ENCODE results near the gene BLCAP. TPM values are rescaled to one million over a fixed set of nuclear protein-coding genes. Genes with fewer than 3 reads are reported as not detected.

Gene BLCAP
- total and polyA plus RNA-seq, 3 experiments from 2014 or later: 37.5 to 74.7 (median 40.9) TPM

DNA sequence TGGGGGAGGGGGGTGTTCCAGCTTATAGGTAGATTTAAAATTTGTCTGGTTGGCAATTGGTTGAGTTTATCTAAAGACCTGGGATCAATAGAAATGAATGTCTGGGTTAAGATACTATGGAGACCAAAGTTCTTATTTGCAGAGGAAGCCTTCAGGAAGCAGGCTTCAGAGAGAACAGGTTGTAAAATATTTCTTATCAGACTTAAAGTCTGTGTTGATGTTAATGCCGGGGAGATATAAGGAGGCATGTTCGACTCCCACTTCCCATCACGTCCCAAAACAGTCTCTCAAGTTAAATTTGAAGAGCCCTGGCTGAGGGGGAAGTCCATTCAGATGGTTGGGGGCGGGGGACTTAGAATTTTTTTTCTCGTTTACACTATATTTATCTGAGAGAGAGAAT lies 12.3 kb upstream of the BLCAP start:
- Histone ChIP-seq H3K4me3 (ENCODE audit: low read length) (no peak overlapping the region), H3K36me3 (ENCODE audit: insufficient read depth, low read length) (no peaks in the 10 kb centered on the region), H3K27me3 (ENCODE audit: insufficient read depth, low read length, poor library complexity, severe bottlenecking) (no peaks in the 10 kb centered on the region), H3K27ac (ENCODE audit: low read depth, low read length) (no peak overlapping the region), H3K4me1 (ENCODE audit: insufficient read depth, low read length) (no peaks in the 10 kb centered on the region), H3K9me3 (ENCODE audit: low read length) (no peaks in the 10 kb centered on the region)
- Mint-ChIP-seq H3K4me1 (no peaks in the 10 kb centered on the region), H3K9me3 (no peaks in the 10 kb centered on the region), H3K27ac (peak overlapping the region in 1 of 8 donors; percentile 29), H3K27me3 (peaks cover 15 to 20% of the 10 kb centered on the region in 2 donors), H3K36me3 (no peaks in the 10 kb centered on the region), H3K4me3 (no peak overlapping the region)
- POLR2A ChIA-PET: no interaction called here
- no peak for DNase-seq
- CTCF ChIA-PET: no interaction called here

DNA sequence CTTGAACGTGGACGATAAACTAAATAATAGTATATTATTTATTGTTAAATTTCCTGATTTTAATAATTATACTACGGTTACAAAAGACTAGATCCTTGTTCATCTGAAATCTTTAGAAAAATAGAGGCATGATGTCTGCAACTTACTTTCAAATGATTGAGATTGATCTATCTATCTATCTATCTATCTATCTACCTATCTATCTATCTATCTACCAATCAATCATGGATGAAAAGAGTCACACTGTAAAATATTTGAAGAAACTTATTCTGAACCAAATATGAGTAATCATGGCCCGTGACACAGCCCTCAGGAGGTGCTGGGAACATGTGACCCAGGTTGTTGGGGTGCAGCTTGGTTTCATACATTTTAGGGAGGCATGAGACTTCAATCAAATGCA lies 11.7 kb upstream of the BLCAP start:
- Mint-ChIP-seq H3K4me1 (peaks cover 0 to 3% (median 0%) of the 10 kb centered on the region in 3 donors), H3K4me3 (no peak overlapping the region), H3K36me3 (no peaks in the 10 kb centered on the region), H3K9me3 (no peaks in the 10 kb centered on the region), H3K27ac (no peak overlapping the region), H3K27me3 (peaks cover 15 to 20% of the 10 kb centered on the region in 2 donors)
- DNase-seq: no peak
- Histone ChIP-seq H3K27me3 (ENCODE audit: insufficient read depth, low read length, poor library complexity, severe bottlenecking) (no peaks in the 10 kb centered on the region), H3K4me1 (ENCODE audit: insufficient read depth, low read length) (no peaks in the 10 kb centered on the region), H3K36me3 (ENCODE audit: insufficient read depth, low read length) (no peaks in the 10 kb centered on the region), H3K27ac (ENCODE audit: low read depth, low read length) (no peak overlapping the region), H3K4me3 (ENCODE audit: low read length) (no peak overlapping the region), H3K9me3 (ENCODE audit: low read length) (no peaks in the 10 kb centered on the region)
- POLR2A ChIA-PET: no interaction called here
- CTCF ChIA-PET: interaction anchor here (0.7 kb wide), 1 partner anchor 344 kb away, joined by 3 read pairs; no protein-coding TSS in a partner anchor

DNA sequence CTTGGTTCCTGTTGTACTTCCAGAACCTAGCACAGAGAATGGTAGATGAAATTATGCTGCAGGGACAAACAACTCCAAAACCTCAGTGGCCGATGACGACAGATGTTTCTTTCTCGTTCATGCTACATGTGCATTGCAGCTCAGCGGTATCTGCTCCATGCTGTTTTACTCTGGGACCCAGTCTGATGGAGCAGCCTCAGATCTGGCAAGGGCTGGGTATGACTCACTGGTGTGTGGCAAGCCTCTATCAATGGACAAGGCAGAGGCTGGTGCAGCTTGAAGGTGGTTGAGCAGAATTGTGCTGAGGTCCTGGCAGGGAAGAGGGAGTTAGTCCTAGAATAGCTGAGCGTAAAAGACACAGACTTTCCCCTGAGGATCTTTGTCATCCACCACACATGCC lies 10.3 kb upstream of the BLCAP start:
- Mint-ChIP-seq H3K36me3 (no peaks in the 10 kb centered on the region), H3K27me3 (peaks cover 11 to 17% of the 10 kb centered on the region in 2 donors), H3K27ac (no peak overlapping the region), H3K9me3 (no peaks in the 10 kb centered on the region), H3K4me1 (peaks cover 0 to 3% (median 0%) of the 10 kb centered on the region in 3 donors), H3K4me3 (no peak overlapping the region)
- no peaks in the 10 kb centered on the region for H3K36me3 ChIP-seq (ENCODE audit: insufficient read depth, low read length)
- DNase-seq: no peak
- no peaks in the 10 kb centered on the region for H3K27me3 ChIP-seq (ENCODE audit: insufficient read depth, low read length, poor library complexity, severe bottlenecking)
- H3K9me3 ChIP-seq (ENCODE audit: low read length): no peaks in the 10 kb centered on the region
- H3K27ac ChIP-seq (ENCODE audit: low read depth, low read length): no peak overlapping the region
- no peaks in the 10 kb centered on the region for H3K4me1 ChIP-seq (ENCODE audit: insufficient read depth, low read length)
- ChIA-PET POLR2A (no interaction called here), CTCF (interaction anchor here (0.8 to 1.5 kb wide), 2 partner anchors 343 to 345 kb away, joined by 3 to 7 read pairs; no protein-coding TSS in a partner anchor)
- no peak overlapping the region for H3K4me3 ChIP-seq (ENCODE audit: low read length)

DNA sequence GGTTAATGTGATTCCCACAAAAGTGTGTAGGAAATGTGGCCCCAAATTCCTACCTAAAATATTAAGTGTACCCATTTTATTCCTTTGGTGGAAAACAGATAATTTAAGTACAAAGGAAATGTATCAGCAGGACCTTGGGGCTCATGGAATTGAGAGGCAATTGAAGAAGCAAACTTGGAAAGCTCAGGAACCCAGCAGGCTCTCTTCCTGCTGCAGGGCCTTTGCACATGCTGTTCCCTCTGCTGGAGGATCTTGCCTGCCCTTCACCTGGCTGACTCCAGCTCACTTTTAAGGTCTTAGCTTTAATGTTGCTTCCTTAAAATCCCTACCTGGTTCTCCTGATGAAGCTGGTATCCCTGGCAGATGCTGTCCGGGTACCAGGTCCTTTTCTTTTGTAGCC lies 9.8 kb upstream of the BLCAP start:
- H3K4me3 Mint-ChIP-seq: no peak overlapping the region
- no peak overlapping the region for H3K27ac Mint-ChIP-seq
- POLR2A ChIA-PET: no interaction called here

DNA sequence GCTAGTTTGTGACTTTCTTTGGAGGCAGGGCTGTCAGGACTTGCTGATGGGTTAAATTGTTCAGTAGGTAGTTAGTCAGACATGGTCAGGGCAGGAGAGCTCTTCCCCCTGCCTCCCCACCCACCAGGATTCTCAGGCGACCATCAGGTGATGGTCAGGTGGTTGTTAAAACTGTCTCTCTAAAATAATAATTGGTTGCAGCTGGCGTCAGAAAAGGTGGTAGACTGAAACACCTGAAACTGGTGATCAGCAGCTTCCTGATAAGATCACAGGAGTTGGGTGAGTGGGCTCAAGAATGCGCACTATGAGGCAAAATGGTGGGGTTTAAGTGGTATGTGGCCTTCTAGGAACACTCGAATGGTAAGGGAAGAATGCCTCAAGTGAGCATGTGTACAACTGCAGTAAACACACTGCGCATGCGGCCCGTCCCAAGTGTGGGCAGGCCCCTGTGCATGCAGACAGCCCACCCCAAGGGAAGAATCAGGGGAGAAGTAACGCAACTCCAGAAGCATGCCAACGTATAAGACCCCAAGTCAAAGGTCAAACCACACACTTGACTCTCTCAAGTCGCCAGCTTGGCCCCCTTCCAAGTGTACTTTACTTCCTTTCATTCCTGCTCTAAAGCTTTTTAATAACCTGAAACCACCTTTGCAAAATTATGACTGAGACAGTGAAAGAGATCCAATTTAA lies 7.9 kb upstream of the BLCAP start:
- H3K36me3 Mint-ChIP-seq: no peaks in the 10 kb centered on the region
- ChIA-PET POLR2A (no interaction called here), CTCF (interaction anchor here (0.9 to 4.9 kb wide), 4 partner anchors 266 to 345 kb away, joined by 3 to 28 read pairs (median 12); no protein-coding TSS in a partner anchor)
- Histone ChIP-seq H3K27me3 (ENCODE audit: insufficient read depth, low read length, poor library complexity, severe bottlenecking) (no peaks in the 10 kb centered on the region), H3K36me3 (ENCODE audit: insufficient read depth, low read length) (no peaks in the 10 kb centered on the region), H3K27ac (ENCODE audit: low read depth, low read length) (no peak overlapping the region), H3K9me3 (ENCODE audit: low read length) (no peaks in the 10 kb centered on the region), H3K4me1 (ENCODE audit: insufficient read depth, low read length) (no peaks in the 10 kb centered on the region), H3K4me3 (ENCODE audit: low read length) (no peak overlapping the region)
- peak overlapping the region in 1 of 8 donors; percentile 70 for H3K27ac Mint-ChIP-seq
- H3K27me3 Mint-ChIP-seq: peaks cover 13 to 14% of the 10 kb centered on the region in 2 donors
- peaks cover 0 to 3% (median 0%) of the 10 kb centered on the region in 3 donors for H3K4me1 Mint-ChIP-seq
- DNase-seq: no peak
- no peaks in the 10 kb centered on the region for H3K9me3 Mint-ChIP-seq
- H3K4me3 Mint-ChIP-seq: no peak overlapping the region

More for the DNA sequence above, 9.8 kb upstream of the BLCAP start:
- CTCF ChIA-PET: interaction anchor here (0.8 to 1.5 kb wide), 2 partner anchors 342 to 344 kb away, joined by 3 to 7 read pairs; no protein-coding TSS in a partner anchor
- Histone ChIP-seq H3K9me3 (ENCODE audit: low read length) (no peaks in the 10 kb centered on the region), H3K36me3 (ENCODE audit: insufficient read depth, low read length) (no peaks in the 10 kb centered on the region), H3K27ac (ENCODE audit: low read depth, low read length) (no peak overlapping the region), H3K4me1 (ENCODE audit: insufficient read depth, low read length) (no peaks in the 10 kb centered on the region), H3K4me3 (ENCODE audit: low read length) (no peak overlapping the region), H3K27me3 (ENCODE audit: insufficient read depth, low read length, poor library complexity, severe bottlenecking) (no peaks in the 10 kb centered on the region)
- Mint-ChIP-seq H3K36me3 (no peaks in the 10 kb centered on the region), H3K4me1 (peaks cover 0 to 3% (median 0%) of the 10 kb centered on the region in 3 donors), H3K9me3 (no peaks in the 10 kb centered on the region), H3K27me3 (peaks cover 11 to 17% of the 10 kb centered on the region in 2 donors)
- DNase-seq: no peak

DNA sequence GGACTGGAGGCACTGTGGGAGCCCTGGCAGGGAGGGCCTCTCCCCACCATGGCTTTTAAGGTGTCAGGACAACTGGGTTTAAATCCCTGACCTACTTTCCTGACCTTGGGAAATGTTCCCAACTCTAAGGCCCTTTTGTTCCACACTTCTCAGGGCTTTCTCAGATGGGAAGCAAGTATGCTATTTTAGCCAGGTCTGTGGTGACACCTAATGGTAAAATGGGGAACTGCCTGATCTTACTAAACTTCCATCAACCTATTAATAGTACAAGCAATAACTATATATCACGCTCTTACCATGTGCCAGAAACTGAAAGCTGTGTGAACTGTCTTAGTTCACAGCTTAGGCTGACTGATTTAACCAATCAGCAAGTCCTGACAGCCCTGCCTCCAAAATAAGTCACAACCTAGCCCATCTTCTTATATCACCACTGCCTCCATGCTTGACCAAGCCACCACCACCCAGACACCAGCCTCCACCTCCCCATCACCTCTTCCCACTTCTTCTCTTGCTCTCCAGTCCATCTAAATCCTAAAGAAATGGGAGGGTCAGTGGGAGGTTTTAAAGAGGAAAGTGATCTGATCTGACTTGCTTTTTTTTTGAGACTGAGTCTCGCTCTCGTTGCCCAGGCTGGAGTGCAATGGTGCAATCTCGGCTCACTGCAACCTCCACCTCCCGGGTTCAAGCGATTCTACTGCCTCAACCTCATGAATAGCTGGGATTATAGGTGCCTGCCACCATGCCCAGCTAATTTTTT lies 6.9 kb upstream of the BLCAP start:
- no peaks in the 10 kb centered on the region for H3K9me3 Mint-ChIP-seq
- ChIA-PET CTCF (interaction anchor here (0.6 to 4.9 kb wide), 13 partner anchors 32 to 356 kb away, joined by 3 to 34 read pairs (median 4); partner anchors contain the start of genes MROH8 and RPN2), POLR2A (interaction anchor here (0.5 kb wide), 1 partner anchor 333 kb away, joined by 4 read pairs; no protein-coding TSS in a partner anchor)
- Histone ChIP-seq H3K27me3 (ENCODE audit: insufficient read depth, low read length, poor library complexity, severe bottlenecking) (no peaks in the 10 kb centered on the region), H3K9me3 (ENCODE audit: low read length) (no peaks in the 10 kb centered on the region), H3K27ac (ENCODE audit: low read depth, low read length) (no peak overlapping the region), H3K4me3 (ENCODE audit: low read length) (no peak overlapping the region), H3K4me1 (ENCODE audit: insufficient read depth, low read length) (no peaks in the 10 kb centered on the region), H3K36me3 (ENCODE audit: insufficient read depth, low read length) (no peaks in the 10 kb centered on the region)
- DNase-seq: peak in 3 of 5 donors; percentile 37 to 60 (median 58)
- peak overlapping the region in 1 of 7 donors; percentile 8 for H3K4me3 Mint-ChIP-seq
- H3K4me1 Mint-ChIP-seq: peaks cover 0 to 3% (median 0%) of the 10 kb centered on the region in 3 donors
- peak overlapping the region in 1 of 8 donors; percentile 39 for H3K27ac Mint-ChIP-seq
- peaks cover 9 to 14% of the 10 kb centered on the region in 2 donors for H3K27me3 Mint-ChIP-seq
- no peaks in the 10 kb centered on the region for H3K36me3 Mint-ChIP-seq

DNA sequence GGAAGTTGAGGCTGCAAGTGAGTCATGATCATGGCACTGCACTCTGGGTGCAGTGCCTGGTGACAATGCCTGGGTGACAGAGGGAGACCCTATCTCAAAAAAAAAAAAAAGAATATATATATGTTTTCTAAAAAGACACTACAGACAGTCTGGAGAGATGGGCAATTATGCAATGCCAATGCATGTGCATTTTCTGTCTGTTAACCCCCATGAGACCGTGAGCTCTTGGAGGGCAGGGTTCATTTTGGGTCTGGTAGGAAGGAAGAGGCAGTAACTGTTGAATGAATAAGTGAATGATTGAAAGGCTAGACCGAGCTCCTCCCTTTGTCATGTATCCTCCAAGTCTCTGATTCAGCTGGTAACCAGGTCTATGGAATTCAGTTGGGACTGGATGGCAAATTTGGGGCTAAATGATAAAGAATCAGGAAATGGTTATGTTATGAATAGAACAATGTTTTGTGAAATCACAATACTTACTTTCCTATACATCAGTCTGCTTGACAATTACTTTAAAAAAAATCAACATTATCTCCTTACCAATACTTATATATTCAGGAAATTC lies 5.6 kb upstream of the BLCAP start:
- POLR2A ChIA-PET: interaction anchor here (0.9 kb wide), 1 partner anchor 338 kb away, joined by 3 read pairs; no protein-coding TSS in a partner anchor
- no peaks in the 10 kb centered on the region for H3K9me3 Mint-ChIP-seq
- no peaks in the 10 kb centered on the region for H3K9me3 ChIP-seq (ENCODE audit: low read length)
- no peaks in the 10 kb centered on the region for H3K27me3 ChIP-seq (ENCODE audit: insufficient read depth, low read length, poor library complexity, severe bottlenecking)
- H3K4me3 Mint-ChIP-seq: no peak overlapping the region
- H3K27me3 Mint-ChIP-seq: peaks cover 3 to 9% of the 10 kb centered on the region in 2 donors
- no peak for DNase-seq
- H3K27ac Mint-ChIP-seq: no peak overlapping the region
- peaks cover 7% of the 10 kb centered on the region for H3K4me1 ChIP-seq (ENCODE audit: insufficient read depth, low read length)
- no peak overlapping the region for H3K4me3 ChIP-seq (ENCODE audit: low read length)
- H3K27ac ChIP-seq (ENCODE audit: low read depth, low read length): no peak overlapping the region
- no peaks in the 10 kb centered on the region for H3K36me3 Mint-ChIP-seq
- no peaks in the 10 kb centered on the region for H3K36me3 ChIP-seq (ENCODE audit: insufficient read depth, low read length)
- CTCF ChIA-PET: interaction anchor here (0.9 to 4.9 kb wide), 11 partner anchors 15 to 343 kb away, joined by 3 to 34 read pairs (median 5); no protein-coding TSS in a partner anchor
- peaks cover 6 to 11% (median 8%) of the 10 kb centered on the region in 3 donors for H3K4me1 Mint-ChIP-seq

All from CD8-positive, alpha-beta memory T cell (primary cell).